ENCODE data around the gene SMCO4.

DNA sequence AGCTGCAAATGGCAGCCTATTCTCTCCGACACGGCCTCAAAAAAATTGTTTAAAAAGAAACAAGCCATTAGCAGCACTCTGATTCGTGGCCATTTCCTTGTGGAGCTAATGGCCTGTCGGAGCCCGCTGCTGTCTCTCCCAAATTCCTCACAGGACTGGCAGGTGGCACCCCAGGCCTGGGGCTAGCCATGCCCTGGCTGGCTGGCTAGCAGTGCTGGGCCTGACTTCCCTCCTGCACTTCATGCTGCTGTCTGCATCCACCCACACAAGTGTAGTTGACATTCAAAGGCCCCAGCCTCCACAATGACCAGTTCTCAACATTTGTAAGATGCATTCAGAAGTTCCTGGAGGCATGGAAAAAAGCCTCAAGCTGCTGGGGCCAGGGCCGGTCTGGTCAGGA lies 61.5 kb downstream of the SMCO4 start:
- TF ChIP-seq, protein P1, sequence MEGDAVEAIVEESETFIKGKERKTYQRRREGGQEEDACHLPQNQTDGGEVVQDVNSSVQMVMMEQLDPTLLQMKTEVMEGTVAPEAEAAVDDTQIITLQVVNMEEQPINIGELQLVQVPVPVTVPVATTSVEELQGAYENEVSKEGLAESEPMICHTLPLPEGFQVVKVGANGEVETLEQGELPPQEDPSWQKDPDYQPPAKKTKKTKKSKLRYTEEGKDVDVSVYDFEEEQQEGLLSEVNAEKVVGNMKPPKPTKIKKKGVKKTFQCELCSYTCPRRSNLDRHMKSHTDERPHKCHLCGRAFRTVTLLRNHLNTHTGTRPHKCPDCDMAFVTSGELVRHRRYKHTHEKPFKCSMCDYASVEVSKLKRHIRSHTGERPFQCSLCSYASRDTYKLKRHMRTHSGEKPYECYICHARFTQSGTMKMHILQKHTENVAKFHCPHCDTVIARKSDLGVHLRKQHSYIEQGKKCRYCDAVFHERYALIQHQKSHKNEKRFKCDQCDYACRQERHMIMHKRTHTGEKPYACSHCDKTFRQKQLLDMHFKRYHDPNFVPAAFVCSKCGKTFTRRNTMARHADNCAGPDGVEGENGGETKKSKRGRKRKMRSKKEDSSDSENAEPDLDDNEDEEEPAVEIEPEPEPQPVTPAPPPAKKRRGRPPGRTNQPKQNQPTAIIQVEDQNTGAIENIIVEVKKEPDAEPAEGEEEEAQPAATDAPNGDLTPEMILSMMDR (IDR thresholded peaks at IDR 0.05) = no peak
- no peak for TF ChIP-seq EZH2 (IDR thresholded peaks at IDR 0.05; ENCODE audit: borderline replicate concordance, insufficient read depth, low read depth, low read length, poor library complexity, severe bottlenecking)
